Measurements from ENCODE around the gene CHRNB2.

DNA sequence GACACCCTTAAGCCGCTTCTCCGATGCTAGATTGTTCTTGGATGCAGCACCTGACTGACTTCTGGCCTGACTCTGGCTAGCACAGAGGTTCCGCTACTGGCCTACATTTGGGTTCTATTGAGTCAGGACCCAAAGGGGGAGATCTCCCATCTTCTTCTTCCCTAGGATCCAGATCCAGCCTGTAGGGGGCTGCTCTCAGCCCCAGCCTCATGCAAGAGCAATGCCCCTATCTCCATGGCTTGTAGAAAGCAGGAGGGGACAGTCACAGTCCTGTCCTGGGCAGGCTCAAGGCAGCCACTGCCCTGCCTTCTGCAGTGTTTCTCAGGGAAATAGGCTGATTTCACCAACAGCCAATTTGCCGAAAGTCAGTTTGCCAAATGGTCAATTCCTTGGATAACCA, 46.7 kb downstream of the CHRNB2 start:
- no peak for TF ChIP-seq POLR2AphosphoS5 (IDR thresholded peaks at IDR 0.05)
- TF ChIP-seq, protein P1, sequence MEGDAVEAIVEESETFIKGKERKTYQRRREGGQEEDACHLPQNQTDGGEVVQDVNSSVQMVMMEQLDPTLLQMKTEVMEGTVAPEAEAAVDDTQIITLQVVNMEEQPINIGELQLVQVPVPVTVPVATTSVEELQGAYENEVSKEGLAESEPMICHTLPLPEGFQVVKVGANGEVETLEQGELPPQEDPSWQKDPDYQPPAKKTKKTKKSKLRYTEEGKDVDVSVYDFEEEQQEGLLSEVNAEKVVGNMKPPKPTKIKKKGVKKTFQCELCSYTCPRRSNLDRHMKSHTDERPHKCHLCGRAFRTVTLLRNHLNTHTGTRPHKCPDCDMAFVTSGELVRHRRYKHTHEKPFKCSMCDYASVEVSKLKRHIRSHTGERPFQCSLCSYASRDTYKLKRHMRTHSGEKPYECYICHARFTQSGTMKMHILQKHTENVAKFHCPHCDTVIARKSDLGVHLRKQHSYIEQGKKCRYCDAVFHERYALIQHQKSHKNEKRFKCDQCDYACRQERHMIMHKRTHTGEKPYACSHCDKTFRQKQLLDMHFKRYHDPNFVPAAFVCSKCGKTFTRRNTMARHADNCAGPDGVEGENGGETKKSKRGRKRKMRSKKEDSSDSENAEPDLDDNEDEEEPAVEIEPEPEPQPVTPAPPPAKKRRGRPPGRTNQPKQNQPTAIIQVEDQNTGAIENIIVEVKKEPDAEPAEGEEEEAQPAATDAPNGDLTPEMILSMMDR (IDR thresholded peaks at IDR 0.05) = no peak
- no peak for TF ChIP-seq POLR2A (IDR thresholded peaks at IDR 0.05)

Measured in prostate gland (tissue), 2 donors.